MM.1S (cell line): ENCODE results near the gene UBIAD1.
"Not testable (repeated sequence)": the region's sequence is repeated elsewhere in the genome, so short reads cannot be mapped to it uniquely, and the experiment has no call there.

Source experiments
- DNase-seq: peaks from one replicate; pipeline ENCODE4 v3.0.0-alpha.2; 2015
- H2AFZ ChIP-seq: fragments of 300-600 bp; sonication (generic); 2 replicates; pipeline ENCODE4 v1.6.0; 2016; ENCODE audit warnings: antibody characterized with exemption, low read length
- H3F3A ChIP-seq: fragments of 300-600 bp; sonication (generic); 2 replicates; pipeline ENCODE4 v1.6.1; 2016; ENCODE audit warnings: mild to moderate bottlenecking, antibody characterized with exemption, low read length, moderate library complexity, mixed read lengths; ENCODE audit not compliant: insufficient read depth
- H3K27ac ChIP-seq: fragments of 300-600 bp; sonication (generic); 2 replicates; pipeline ENCODE4 v1.5.1; 2016; ENCODE audit warnings: mild to moderate bottlenecking, low read length
- H3K27me3 ChIP-seq: fragments of 300-600 bp; sonication (generic); replicated peaks from 2 replicates; pipeline ENCODE4 v1.6.0; 2016; ENCODE audit warnings: low read length; ENCODE audit not compliant: insufficient read depth
- H3K36me3 ChIP-seq: fragments of 300-600 bp; sonication (generic); replicated peaks from 2 replicates; pipeline ENCODE4 v1.6.1; 2016; ENCODE audit warnings: mild to moderate bottlenecking, low read length, mixed read lengths; ENCODE audit not compliant: insufficient read depth
- H3K4me1 ChIP-seq: fragments of 300-600 bp; sonication (generic); 2 replicates; pipeline ENCODE4 v1.6.1; 2016; ENCODE audit warnings: low read length, mixed read lengths
- H3K4me2 ChIP-seq: fragments of 300-600 bp; sonication (generic); 2 replicates; pipeline ENCODE4 v1.6.0; 2016; ENCODE audit warnings: low read depth, low read length
- H3K4me3 ChIP-seq: fragments of 300-600 bp; sonication (generic); 2 replicates; pipeline ENCODE4 v1.5.1; 2016; ENCODE audit warnings: low read length, mixed read lengths
- H3K79me2 ChIP-seq: fragments of 300-600 bp; sonication (generic); 2 replicates; pipeline ENCODE4 v1.6.1; 2016; ENCODE audit warnings: mixed run types, low read length, mixed read lengths
- H3K9ac ChIP-seq: fragments of 300-600 bp; sonication (generic); 2 replicates; pipeline ENCODE4 v1.6.1; 2016; ENCODE audit warnings: low read length, mixed read lengths
- H3K9me2 ChIP-seq: fragments of 300-600 bp; sonication (generic); replicated peaks from 2 replicates; pipeline ENCODE4 v1.6.1; 2016; ENCODE audit warnings: mild to moderate bottlenecking, low read length, mixed read lengths; ENCODE audit not compliant: insufficient read depth
- H3K9me3 ChIP-seq: fragments of 300-600 bp; sonication (generic); replicated peaks from 2 replicates; pipeline ENCODE4 v1.6.1; 2016; ENCODE audit warnings: mild to moderate bottlenecking, low read length, mixed read lengths; ENCODE audit not compliant: insufficient read depth
- H4K20me1 ChIP-seq: fragments of 300-600 bp; sonication (generic); 2 replicates; pipeline ENCODE4 v1.6.1; 2016; ENCODE audit warnings: mild to moderate bottlenecking, low read length, moderate library complexity, mixed read lengths; ENCODE audit not compliant: insufficient read depth
- EZH2 ChIP-seq: fragments of 300-600 bp; sonication (generic); optimal IDR thresholded peaks from 2 replicates; pipeline ENCODE3; 2017; ENCODE audit warnings: low read depth, mild to moderate bottlenecking, antibody characterized with exemption, low read length, mixed read lengths
- EZH2phosphoT487 ChIP-seq: fragments of 300-600 bp; sonication (generic); IDR thresholded peaks from 2 replicates; pipeline ENCODE4 v1.6.1; 2018; ENCODE audit warnings: antibody characterized with exemption, low read length
- TF ChIP-seq, protein P1 (sequence below): fragments of 300-600 bp; sonication (generic); IDR thresholded peaks from 2 replicates; pipeline ENCODE4 v1.5.1; 2016; ENCODE audit warnings: antibody characterized with exemption, low read length, mixed read lengths

Gene UBIAD1

DNA sequence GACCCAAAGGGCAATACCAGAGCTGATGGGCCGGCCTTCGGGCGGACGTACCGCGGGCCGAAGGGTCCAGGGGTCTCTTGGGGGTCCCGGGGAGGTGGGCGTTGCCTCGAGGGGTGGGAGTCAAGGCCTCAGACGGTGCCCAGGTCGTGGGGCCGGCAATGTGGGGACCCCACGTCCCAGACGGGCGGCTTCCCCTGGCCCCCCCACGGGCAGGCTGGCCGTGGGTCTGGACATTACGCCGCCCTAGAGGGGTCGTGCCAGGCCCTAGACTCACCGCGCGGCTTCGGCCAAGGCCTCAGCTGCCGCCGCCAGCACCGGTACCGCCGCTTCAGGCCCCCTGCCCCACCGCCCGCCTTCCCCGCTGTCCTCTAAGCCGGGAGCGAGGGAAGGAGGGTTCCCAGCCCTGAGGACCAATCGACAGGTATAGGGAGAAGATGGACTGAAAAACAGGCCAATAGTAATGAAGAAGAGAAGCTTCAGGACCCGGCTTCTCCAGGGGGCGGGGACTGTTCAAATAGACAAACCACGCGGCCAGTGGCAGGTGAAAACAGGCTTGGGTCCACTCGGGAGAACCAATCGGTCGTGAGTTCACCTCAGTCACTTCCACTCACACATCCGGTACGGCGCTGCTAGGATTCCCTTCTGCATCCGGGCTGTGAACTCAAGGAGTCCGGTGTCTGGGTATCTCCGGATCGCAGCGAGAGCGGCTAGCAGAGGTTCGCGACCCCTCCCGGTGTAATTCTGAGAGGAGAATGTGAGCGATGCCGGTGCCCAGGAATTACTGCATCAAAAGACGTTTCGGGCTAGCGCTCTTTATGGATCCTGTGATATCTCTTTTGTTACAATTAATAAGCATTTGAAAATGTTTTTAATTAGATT lies 10.6 kb upstream of the UBIAD1 start, which contains the start of gene MTOR:
Gene MTOR (minus strand): TSS at position 381 of the 879 bp plus-strand sequence. CDS start 3,142 bp downstream, outside the sequence.
- Histone ChIP-seq H3K4me2 (peak within 1 kb of the TSS; percentile 85), H3K79me2 (peaks cover 23% of the 10 kb centered on the region), H3K4me1 (no peaks in the 10 kb centered on the region), H3K9me2 (no peaks in the 10 kb centered on the region), H3K36me3 (0 out of 2 replicates have a peak, but pooled peaks cover 5% of the 10 kb centered on the region), H3K4me3 (peak within 1 kb of the TSS; percentile 82), H3K27me3 (no peaks in the 10 kb centered on the region), H3K9me3 (no peaks in the 10 kb centered on the region), H3F3A (no peaks in the 10 kb centered on the region), H3K9ac (peak within 1 kb of the TSS; percentile 86), H4K20me1 (no peaks in the 10 kb centered on the region), H3K27ac (no peak within 1 kb of the TSS), H2AFZ (peak within 1 kb of the TSS; percentile 97)
- TF ChIP-seq EZH2, result no peak
- no peak for TF ChIP-seq EZH2phosphoT487
- TF ChIP-seq, protein P1, sequence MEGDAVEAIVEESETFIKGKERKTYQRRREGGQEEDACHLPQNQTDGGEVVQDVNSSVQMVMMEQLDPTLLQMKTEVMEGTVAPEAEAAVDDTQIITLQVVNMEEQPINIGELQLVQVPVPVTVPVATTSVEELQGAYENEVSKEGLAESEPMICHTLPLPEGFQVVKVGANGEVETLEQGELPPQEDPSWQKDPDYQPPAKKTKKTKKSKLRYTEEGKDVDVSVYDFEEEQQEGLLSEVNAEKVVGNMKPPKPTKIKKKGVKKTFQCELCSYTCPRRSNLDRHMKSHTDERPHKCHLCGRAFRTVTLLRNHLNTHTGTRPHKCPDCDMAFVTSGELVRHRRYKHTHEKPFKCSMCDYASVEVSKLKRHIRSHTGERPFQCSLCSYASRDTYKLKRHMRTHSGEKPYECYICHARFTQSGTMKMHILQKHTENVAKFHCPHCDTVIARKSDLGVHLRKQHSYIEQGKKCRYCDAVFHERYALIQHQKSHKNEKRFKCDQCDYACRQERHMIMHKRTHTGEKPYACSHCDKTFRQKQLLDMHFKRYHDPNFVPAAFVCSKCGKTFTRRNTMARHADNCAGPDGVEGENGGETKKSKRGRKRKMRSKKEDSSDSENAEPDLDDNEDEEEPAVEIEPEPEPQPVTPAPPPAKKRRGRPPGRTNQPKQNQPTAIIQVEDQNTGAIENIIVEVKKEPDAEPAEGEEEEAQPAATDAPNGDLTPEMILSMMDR, result peak; percentile 29; the same call in 1 of the 2 replicates
- peak; percentile 100 for DNase-seq

DNA sequence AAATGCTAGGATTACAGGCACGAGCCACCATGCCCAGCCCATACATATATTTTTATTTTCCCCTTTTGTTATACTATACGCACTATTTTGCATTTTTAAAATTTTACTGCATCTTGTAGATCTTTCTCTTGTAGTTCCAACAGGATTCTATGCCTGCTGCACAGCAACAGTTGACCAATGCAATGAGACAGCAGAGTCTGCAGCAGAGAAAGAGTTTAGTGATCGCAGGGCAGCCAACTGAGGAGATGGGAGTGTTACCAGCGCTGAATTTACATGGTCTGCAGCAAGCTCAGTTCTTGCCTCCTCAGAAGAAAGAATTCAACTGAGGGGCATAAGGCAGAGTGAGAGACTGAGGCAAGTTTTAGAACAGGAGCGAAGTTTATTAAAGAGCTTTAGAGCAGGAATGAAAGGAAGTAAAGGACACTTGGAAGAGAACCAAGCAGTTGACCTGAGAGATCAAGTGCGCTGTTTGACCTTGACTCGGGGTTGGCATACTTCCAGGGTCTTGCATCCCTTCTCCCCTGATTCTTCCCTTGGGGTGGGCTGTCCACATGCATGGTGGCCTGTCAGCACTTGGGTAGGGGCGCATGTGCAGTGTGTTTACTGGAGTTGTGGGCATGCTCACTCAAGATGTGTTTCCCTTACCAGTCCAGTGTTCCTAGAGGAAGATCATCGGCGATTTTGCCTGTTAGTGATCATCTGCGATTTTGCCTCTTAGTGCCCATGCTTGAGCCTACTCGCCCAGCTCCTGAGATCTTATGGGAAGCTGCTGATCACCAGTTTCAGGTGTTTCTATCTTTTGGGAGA lies 6.5 kb upstream of the UBIAD1 start:
- no peaks in the 10 kb centered on the region for H4K20me1 ChIP-seq
- no peaks in the 10 kb centered on the region for H3K36me3 ChIP-seq
- no peak overlapping the region for H3K4me2 ChIP-seq
- H2AFZ ChIP-seq, result no peak overlapping the region
- H3K27ac ChIP-seq, result no peak overlapping the region
- no peaks in the 10 kb centered on the region for H3F3A ChIP-seq
- no peaks in the 10 kb centered on the region for H3K9me2 ChIP-seq
- H3K27me3 ChIP-seq, result no peaks in the 10 kb centered on the region
- DNase-seq, result no peak
- no peaks in the 10 kb centered on the region for H3K4me1 ChIP-seq
- TF ChIP-seq EZH2 (no peak), EZH2phosphoT487 (no peak)
- TF ChIP-seq, protein P1, result no peak
- H3K79me2 ChIP-seq, result peaks cover 9% of the 10 kb centered on the region
- H3K9ac ChIP-seq, result no peak overlapping the region
- H3K4me3 ChIP-seq, result no peak overlapping the region
- no peaks in the 10 kb centered on the region for H3K9me3 ChIP-seq

DNA sequence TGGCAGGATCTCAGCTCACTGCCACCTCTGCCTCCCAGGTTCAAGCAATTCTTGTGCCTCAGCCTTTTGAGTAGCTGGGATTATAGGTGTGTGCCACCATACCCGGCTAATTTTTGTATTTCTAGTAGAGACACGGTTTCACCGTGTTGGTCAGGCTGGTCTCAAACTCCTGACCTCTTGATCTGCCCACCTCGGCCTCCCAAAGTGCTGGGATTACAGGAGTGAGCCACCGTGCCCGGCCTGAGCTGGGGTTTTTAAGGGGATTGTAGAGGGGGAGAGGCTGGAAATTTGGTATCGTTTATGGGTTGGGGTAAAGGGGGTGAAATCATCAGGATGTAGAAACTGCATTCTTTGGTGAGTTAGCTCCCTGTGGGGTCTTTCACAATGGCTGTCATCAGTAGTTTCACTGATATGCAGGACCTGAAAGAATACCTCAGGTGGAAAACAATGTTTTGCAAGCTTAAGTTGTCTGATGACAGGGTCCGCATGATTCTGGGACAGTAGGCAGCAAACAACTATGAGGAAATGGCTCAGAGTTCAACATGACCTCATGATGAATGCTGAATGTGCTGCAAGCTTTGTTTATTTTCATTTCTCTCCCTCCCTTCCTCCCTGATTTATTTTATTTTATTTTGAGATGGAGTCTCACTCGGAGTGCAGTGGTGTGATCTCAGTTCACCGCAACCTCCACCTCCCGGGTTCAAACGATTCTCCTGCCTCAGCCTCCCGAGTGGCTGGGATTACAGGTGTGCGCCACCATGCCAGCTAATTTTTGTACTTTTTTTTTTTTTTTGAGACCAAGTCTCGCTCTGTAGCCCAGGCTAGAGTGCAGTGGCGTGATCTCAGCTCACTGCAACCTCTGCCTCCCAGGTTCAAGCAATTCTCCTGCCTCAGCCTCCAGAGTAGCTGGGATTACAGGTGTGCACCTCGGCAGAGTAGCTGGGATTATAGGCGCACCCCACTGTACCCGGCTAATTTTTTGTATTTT lies 5.4 kb upstream of the UBIAD1 start:
- H2AFZ ChIP-seq, H3K36me3 ChIP-seq, H3K4me2 ChIP-seq, H3K4me1 ChIP-seq, DNase-seq, H3K79me2 ChIP-seq, H3K9me3 ChIP-seq, H3K27ac ChIP-seq, H3K27me3 ChIP-seq, H4K20me1 ChIP-seq, H3K4me3 ChIP-seq, H3K9me2 ChIP-seq, H3K9ac ChIP-seq, H3F3A ChIP-seq: not testable (repeated sequence)
